Keratinocyte (primary cell): ENCODE data around the gene JMJD1C. TPM values are rescaled to one million over a fixed set of nuclear protein-coding genes. Genes with fewer than 3 reads are reported as not detected.

Experiments
- DNase-seq: peaks from one replicate; pipeline ENCODE4 v3.0.0-alpha.2; 2011; ENCODE audit warnings: low read depth, missing footprints, low spot score
- FAIRE-seq: peaks from 2 replicates; lab custom pipeline; 2011; peaks lifted over from hg19 to GRCh38; lab: Jason Lieb, UNC
- H2AFZ ChIP-seq: 2 replicates; pipeline ENCODE4 v1.6.0; 2012; ENCODE audit warnings: low read length, control low read depth, inconsistent platforms; ENCODE audit not compliant: control insufficient read depth
- H3K27ac ChIP-seq: 2 replicates; pipeline ENCODE4 v1.5.1; 2011; ENCODE audit warnings: low read length; ENCODE audit not compliant: control insufficient read depth, insufficient read depth
- H3K27me3 ChIP-seq: 3 replicates; pipeline ENCODE4 v1.6.0; 2011; ENCODE audit warnings: low read length; ENCODE audit not compliant: control insufficient read depth, insufficient read depth; ENCODE audit errors: extremely low read depth
- H3K36me3 ChIP-seq, 2 experiments: 2 replicates in 1 of 2; 3 replicates in 1 of 2; pipeline ENCODE4 v1.5.1; 2011; ENCODE audit warnings: low read length in 2 of 2, mild to moderate bottlenecking in 1 of 2; ENCODE audit not compliant: control insufficient read depth in 2 of 2, insufficient read depth in 2 of 2; ENCODE audit errors: extremely low read depth in 1 of 2
- H3K4me1 ChIP-seq: 3 replicates; pipeline ENCODE4 v1.5.1; 2011; ENCODE audit warnings: low read length; ENCODE audit not compliant: control insufficient read depth, insufficient read depth; ENCODE audit errors: extremely low read depth
- H3K4me2 ChIP-seq: 3 replicates; pipeline ENCODE4 v1.6.0; 2011; ENCODE audit warnings: low read depth, low read length; ENCODE audit not compliant: control insufficient read depth, insufficient read depth; ENCODE audit errors: extremely low read depth
- H3K4me3 ChIP-seq, 3 experiments: fragments of 200-600 bp in 1 of 3; sonication (generic) in 1 of 3; 2 replicates in 2 of 3; 3 replicates in 1 of 3; pipeline ENCODE4 v1.5.1; 2011 to 2016; ENCODE audit warnings: low read length in 3 of 3, mild to moderate bottlenecking in 3 of 3, control low read depth in 2 of 3, inconsistent platforms in 1 of 3, low read depth in 1 of 3, mixed read lengths in 1 of 3, mixed run types in 1 of 3, moderate library complexity in 1 of 3; ENCODE audit not compliant: control insufficient read depth in 2 of 3, insufficient read depth in 2 of 3; ENCODE audit errors: extremely low read depth in 1 of 3
- H3K79me2 ChIP-seq: 2 replicates; pipeline ENCODE4 v1.6.0; 2012; ENCODE audit warnings: low read length; ENCODE audit not compliant: control insufficient read depth, insufficient read depth
- H3K9ac ChIP-seq: 3 replicates; pipeline ENCODE4 v1.6.0; 2011; ENCODE audit warnings: low read length; ENCODE audit not compliant: control insufficient read depth, insufficient read depth; ENCODE audit errors: extremely low read depth
- H3K9me1 ChIP-seq: 3 replicates; pipeline ENCODE4 v1.6.0; 2011; ENCODE audit warnings: low read length; ENCODE audit not compliant: control insufficient read depth, insufficient read depth; ENCODE audit errors: extremely low read depth
- H3K9me3 ChIP-seq: 2 replicates; pipeline ENCODE4 v1.5.1; 2012; ENCODE audit warnings: low read depth, low read length; ENCODE audit not compliant: control insufficient read depth
- H4K20me1 ChIP-seq: 3 replicates; pipeline ENCODE4 v1.6.0; 2011; ENCODE audit warnings: low read length; ENCODE audit not compliant: control insufficient read depth, insufficient read depth; ENCODE audit errors: extremely low read depth
- CTCF ChIP-seq, 3 experiments: IDR thresholded peaks in 1 of 3; conservative IDR thresholded peaks in 1 of 3; optimal IDR thresholded peaks in 1 of 3; 2 replicates in 2 of 3; 3 replicates in 1 of 3; pipeline versions ENCODE3 to v1.5.1; 2011; ENCODE audit warnings: low read length in 3 of 3, mild to moderate bottlenecking in 3 of 3, moderate library complexity in 2 of 3, control low read depth in 1 of 3, inconsistent platforms in 1 of 3; ENCODE audit not compliant: insufficient read depth in 2 of 3; ENCODE audit errors: extremely low read depth in 1 of 3
- EZH2 ChIP-seq: IDR thresholded peaks from one replicate; pipeline ENCODE4 v1.6.1; 2012; ENCODE audit warnings: inconsistent platforms, mild to moderate bottlenecking, low read length, moderate library complexity
- dilution Hi-C: fragments of 300-500 bp; cut with MboI; formaldehyde crosslinking; loops from one replicate; pipeline ENCODE4 v1.7.0; 2020; ENCODE audit warnings: low sequenced_read_pairs; ENCODE audit not compliant: extremely low pct_ligation_motif_present
- polyA plus RNA-seq, 5 experiments: library from polyadenylated mRNA; depleted of rRNA in 3 of 5; stranded (reverse) in 3 of 5; stranded (forward) in 1 of 5; unstranded in 1 of 5; fragments of >200 nt; gene quantifications; 1 replicate in 1 of 5; 2 replicates in 3 of 5; 3 replicates in 1 of 5; pipeline versions ENCODE4 v1.2.1 to v1.2.3, GENCODE V29; 2011 to 2012; ENCODE audit warnings: missing spikeins in 2 of 5, low read depth in 1 of 5, low replicate concordance in 1 of 5

Gene JMJD1C
- polyA plus RNA-seq, 1 donor (not counting 4 experiments of a cell fraction or from before 2014, with no cell fraction given) = 38.2 TPM

DNA sequence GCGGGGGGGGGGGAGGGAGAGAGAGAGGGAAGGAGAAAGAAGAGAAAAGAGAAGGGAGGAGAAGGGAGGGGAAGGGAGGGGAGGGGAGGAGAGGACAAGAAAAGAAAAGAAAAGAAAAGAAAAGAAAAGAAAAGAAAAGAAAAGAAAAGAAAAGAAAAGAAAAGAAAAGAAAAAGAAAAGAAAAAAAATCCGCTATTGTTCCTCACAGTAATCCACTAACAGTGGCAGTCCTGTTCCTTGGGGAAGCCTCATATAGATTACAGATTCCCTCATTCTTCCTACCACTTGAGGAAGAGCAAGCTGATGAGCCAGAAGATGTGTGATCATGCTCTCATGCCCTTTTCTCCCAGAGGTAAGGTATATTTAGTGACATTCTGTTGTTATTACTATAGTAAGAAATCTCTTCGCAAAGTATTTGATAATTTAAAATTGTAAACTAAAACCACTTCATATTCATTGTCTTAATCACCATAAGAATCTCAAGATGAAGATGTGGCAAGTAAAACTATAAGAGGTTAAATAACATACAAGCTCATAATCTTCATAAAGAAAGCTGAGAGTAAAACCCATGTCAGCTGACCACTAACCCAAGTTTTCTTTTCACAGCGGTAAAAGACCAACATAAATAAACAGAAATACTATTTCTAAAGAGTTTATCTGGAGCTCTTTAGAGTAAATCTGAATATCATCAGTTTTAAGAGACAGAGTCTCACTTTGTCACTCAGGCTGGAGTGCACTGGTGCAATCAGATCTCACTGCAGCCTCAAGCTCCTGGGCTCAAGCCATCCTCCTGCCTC lies 128.1 kb downstream of the JMJD1C start:
- Histone ChIP-seq H3K9ac (no peak overlapping the region), H3K79me2 (peaks cover 11% of the 10 kb centered on the region), H3K27me3 (no peaks in the 10 kb centered on the region), H3K4me2 (no peak overlapping the region), H3K36me3 (peaks cover 0 to 2% of the 10 kb centered on the region in 2 experiments), H4K20me1 (no peaks in the 10 kb centered on the region), H3K4me3 (no peak overlapping the region), H3K9me3 (no peaks in the 10 kb centered on the region), H3K27ac (no peak overlapping the region), H3K9me1 (no peaks in the 10 kb centered on the region), H2AFZ (no peak overlapping the region), H3K4me1 (no peaks in the 10 kb centered on the region)
- no peak for TF ChIP-seq EZH2
- TF ChIP-seq CTCF (optimal IDR thresholded peaks at IDR 0.05 in 1 of 3, IDR thresholded peaks at IDR 0.05 in 1 of 3, conservative IDR thresholded peaks at IDR 0.05 in 1 of 3; ENCODE audit: extremely low read depth in 1 of 3, insufficient read depth in 2 of 3, low read length in 3 of 3) = no peak
- DNase-seq (no peak), FAIRE-seq (no peak)
- dilution Hi-C loops = no loop called here

DNA sequence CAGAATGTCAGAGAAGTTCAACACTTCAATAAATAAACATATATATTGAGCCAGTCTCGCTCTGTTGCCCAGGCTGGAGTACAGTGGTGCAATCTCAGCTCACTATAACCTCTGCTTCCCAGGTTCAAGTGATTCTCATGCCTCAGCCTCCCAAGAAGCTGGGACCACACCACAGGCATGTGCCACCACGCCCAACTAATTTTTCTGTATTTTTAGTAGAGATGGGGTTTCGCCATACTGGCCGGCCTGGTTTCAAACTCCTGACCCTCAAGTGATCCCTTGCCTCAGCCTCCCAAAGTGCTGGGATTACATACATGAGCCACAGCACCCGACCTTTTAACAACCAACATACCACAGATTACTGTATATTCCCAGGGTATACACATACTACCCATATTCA lies 134.2 kb downstream of the JMJD1C start:
- no peaks in the 10 kb centered on the region for H3K9me3 ChIP-seq
- no peak overlapping the region for H3K4me2 ChIP-seq
- H4K20me1 ChIP-seq = no peaks in the 10 kb centered on the region
- no peak overlapping the region for H3K4me3 ChIP-seq
- no peak for DNase-seq
- no peaks in the 10 kb centered on the region for H3K4me1 ChIP-seq
- H3K9me1 ChIP-seq = no peaks in the 10 kb centered on the region
- dilution Hi-C loops = no loop called here
- TF ChIP-seq EZH2 (no peak), CTCF (optimal IDR thresholded peaks at IDR 0.05 in 1 of 3, IDR thresholded peaks at IDR 0.05 in 1 of 3, conservative IDR thresholded peaks at IDR 0.05 in 1 of 3; ENCODE audit: extremely low read depth in 1 of 3, insufficient read depth in 2 of 3, low read length in 3 of 3) (no peak)
- no peaks in the 10 kb centered on the region for H3K36me3 ChIP-seq
- H3K79me2 ChIP-seq = peaks cover 18% of the 10 kb centered on the region
- H3K9ac ChIP-seq = no peak overlapping the region
- FAIRE-seq = no peak
- H3K27ac ChIP-seq = no peak overlapping the region
- no peak overlapping the region for H2AFZ ChIP-seq
- H3K27me3 ChIP-seq = no peaks in the 10 kb centered on the region
